ENCODE measurements around the gene TMC8.
A peak's percentile ranks its signal among the peaks of the same experiment; 100 is the strongest.

Gene TMC8

GRCh38 chr17:78125138-78125913, 5.2 kb upstream of the TMC8 start:
- DNase-seq: no peak

GRCh38 chr17:78125976-78126894, 4.3 kb upstream of the TMC8 start:
- peak; percentile 45 for DNase-seq

- DNase-seq: no peak
These were observed 3.7 kb upstream of the TMC8 start for GRCh38 chr17:78126895-78127238.

- DNase-seq: no peak
These were observed 3.2 kb upstream of the TMC8 start for GRCh38 chr17:78127239-78127887.

GRCh38 chr17:78127888-78128550, 2.6 kb upstream of the TMC8 start:
- no peak for DNase-seq

- no peak for DNase-seq
These were observed 1.8 kb upstream of the TMC8 start, which contains the start of gene TMC6 for GRCh38 chr17:78128551-78129350. Gene TMC6 (minus strand): TSS chr17:78128755. CDS start chr17:78126832, 1,923 bp downstream.

- DNase-seq: no peak
These were observed 1.1 kb upstream of the TMC8 start for GRCh38 chr17:78129351-78130089.

- no peak for DNase-seq
These were observed 508 bp upstream of the TMC8 start for GRCh38 chr17:78130090-78130436.

GRCh38 chr17:78131172-78132083, 857 bp downstream of the TMC8 start:
- no peak for DNase-seq

GRCh38 chr17:78132084-78132676, 1.6 kb downstream of the TMC8 start:
- no peak for DNase-seq

- DNase-seq: no peak
These were observed 2.2 kb downstream of the TMC8 start for GRCh38 chr17:78132767-78133178.

- DNase-seq: no peak
These were observed 2.8 kb downstream of the TMC8 start for GRCh38 chr17:78133179-78133951.

- DNase-seq: no peak
These were observed 3.7 kb downstream of the TMC8 start for GRCh38 chr17:78133971-78134898.

GRCh38 chr17:78134899-78135385, 4.4 kb downstream of the TMC8 start:
- no peak for DNase-seq

- no peak for DNase-seq
These were observed 5.4 kb downstream of the TMC8 start for GRCh38 chr17:78135858-78136500.

- DNase-seq: no peak
These were observed 7.0 kb downstream of the TMC8 start for GRCh38 chr17:78137392-78138203.

Measured in DMS 273 treated with DMSO at 0.1 percent for 48 hours (cell line).